AG20443 (cell line): ENCODE results near the gene CPSF7.
"Not testable (repeated sequence)": the region's sequence is repeated elsewhere in the genome, so short reads cannot be mapped to it uniquely, and the experiment has no call there.

Experiments
- DNase-seq: peaks from one replicate; pipeline ENCODE4 v3.0.0; 2012; ENCODE audit warnings: low spot score, mixed read lengths

Gene CPSF7

DNA sequence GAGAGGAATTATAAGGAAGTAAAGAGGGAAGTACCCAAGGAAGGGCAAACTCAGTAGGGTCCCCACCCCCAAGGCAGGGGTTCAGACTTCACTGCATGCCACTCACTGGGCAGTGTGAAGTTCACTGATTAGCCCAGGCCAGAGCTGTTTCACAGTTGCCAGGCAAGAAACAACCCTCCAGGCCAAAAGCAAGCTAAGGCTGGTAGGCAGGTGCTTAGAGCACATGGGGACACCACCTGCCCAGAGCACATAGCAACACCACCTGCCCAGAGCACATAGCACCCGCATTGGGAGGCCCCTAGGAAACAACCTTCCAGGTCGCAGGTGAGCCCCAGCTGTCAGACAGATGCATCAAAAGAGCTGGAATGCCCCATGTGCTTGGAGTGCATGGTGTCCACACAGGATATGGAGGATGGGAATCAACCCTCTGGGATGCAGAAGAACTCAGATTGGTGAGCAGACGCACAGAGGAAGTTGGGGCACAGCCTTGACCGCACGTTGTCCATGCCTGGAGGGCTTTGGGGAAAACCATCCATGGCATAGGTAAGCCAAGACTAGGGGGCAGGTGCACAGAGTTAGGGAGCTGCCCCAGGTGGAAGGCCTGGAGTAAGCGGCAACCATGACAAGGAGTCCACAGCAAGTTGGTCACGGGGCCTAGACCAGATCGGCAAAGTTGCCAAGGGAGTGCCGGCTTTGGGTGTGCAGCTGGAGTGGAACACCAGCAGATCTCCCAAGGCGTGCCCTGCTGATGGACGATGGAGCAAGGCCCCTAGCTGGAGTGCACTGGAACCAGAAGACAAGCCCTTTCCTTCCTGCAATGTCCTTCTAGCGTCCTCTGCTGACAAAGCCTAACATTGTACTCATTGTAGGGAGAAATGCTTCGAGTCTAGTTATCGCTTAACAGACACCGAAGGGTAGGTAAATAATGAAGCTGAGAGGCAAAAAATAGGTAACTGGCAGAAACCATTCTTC lies 45.2 kb downstream of the CPSF7 start:
- DNase-seq = peak; percentile 24

DNA sequence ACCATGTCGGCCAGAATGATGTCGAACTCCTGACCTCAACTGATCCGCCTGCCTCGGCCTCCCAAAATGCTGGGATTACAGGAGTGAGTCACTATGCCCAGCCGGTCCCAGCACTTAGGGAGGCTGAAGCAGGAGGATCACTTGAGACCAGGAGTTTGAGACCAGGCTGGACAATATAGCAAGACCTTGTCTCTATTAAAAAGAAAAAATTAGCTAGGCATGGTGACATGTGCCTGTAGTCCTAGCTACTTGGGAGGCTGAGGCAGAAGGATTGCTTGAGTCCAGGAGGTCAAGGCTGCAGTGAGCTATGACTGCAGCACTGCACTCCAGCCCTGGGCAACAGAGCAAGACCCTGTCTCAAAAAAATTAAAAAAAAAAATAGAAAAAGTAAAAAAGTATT lies 45.9 kb downstream of the CPSF7 start:
- DNase-seq = not testable (repeated sequence)

DNA sequence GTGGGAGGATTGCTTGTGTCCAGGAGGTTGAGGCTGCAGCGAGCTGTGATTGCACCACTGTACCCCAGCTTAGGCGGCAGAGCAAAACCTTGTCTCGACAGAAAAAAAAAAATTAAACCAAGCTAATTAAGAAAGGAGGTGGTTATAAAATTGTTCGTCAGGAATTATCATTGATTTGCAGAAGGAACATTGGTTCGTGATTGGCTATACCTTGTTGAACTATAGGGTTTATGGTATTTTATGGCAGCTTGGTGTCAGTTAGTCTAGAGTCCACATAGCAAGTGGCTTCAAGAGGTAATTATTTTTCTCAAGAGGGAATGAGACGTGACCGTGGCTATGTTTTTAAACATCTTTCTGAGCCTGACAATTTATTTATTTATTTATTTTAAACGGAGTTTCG lies 48.9 kb downstream of the CPSF7 start:
- DNase-seq = no peak

DNA sequence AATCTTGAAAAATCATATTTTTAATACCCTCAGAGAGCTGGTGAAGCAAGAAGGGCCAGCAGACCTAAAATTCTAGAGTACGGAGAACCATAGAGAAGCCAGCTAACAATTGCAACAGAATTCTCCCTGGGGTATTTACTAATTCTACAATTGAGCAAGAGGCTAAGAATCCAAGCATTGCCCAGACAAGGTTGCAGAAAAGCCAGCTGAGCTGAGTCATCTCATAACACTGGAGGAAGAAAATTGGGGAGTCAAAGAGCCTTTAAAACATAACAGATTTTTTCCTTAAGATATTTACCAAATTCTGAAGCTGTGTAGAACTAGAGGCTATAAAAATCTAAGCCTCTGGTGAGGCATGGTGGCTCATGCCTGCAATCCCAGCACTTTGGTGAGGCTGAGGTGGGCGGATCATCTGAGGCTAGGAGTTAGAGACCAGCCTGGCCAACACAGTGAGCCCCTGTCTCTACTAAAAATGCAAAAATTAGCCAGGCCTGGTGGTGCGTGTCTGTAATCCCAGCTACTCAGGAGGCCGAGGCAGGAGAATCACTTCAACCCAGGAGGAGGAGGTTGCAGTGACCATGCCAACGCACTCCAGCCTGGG lies 51.0 kb downstream of the CPSF7 start:
- DNase-seq = peak; percentile 91

DNA sequence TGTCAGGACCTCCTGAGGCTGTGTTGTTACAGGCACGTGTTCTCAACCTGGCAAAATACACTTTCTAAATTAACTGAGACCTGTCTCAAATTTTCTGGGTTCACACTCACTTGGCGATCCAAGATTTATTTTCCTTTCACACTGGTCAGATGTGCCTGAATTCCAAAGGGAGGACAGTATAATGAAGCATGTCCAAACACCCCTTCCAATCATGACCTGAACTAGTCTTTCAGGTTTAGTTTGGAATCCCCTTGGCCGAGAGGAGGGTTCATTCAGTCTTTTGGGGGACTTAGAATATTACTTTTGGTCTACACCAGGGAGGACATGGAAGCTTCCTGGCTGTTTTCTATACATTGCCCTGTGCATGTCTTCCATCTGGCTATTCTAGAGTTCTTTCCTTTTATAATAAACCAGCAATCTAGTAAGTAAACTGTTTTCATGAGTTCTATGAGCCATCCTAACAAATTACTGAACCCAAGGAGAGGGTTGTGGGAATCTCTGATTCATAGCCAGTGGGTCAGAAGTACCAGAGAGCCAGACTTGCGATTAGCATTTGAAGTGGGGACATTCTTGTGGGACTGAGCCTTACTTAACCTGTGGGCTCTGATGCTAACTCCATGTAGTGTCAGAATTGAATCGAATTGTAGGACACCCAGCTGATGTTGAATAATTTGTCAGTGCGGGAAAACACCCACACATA lies 52.2 kb downstream of the CPSF7 start:
- peak; percentile 38 for DNase-seq

DNA sequence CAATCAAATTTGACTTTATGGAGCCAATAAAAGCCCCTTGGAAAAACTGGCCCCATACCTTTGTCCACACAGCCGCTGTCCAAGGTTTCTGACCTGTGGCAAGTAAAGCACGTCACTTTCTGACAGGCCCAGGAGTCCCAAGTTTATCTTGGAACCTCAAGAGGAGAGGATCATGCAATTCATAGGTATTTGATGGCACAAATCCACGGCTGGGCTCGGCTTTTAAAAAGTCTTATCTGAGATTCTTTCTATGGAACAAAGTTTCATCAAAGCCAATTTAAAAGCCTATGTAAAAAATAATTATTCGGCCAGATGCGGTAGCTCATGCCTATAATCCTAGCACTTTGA lies 54.0 kb downstream of the CPSF7 start:
- no peak for DNase-seq

GRCh38 chr11:61372659-61373420 lies 56.9 kb downstream of the CPSF7 start:
- no peak for DNase-seq

DNA sequence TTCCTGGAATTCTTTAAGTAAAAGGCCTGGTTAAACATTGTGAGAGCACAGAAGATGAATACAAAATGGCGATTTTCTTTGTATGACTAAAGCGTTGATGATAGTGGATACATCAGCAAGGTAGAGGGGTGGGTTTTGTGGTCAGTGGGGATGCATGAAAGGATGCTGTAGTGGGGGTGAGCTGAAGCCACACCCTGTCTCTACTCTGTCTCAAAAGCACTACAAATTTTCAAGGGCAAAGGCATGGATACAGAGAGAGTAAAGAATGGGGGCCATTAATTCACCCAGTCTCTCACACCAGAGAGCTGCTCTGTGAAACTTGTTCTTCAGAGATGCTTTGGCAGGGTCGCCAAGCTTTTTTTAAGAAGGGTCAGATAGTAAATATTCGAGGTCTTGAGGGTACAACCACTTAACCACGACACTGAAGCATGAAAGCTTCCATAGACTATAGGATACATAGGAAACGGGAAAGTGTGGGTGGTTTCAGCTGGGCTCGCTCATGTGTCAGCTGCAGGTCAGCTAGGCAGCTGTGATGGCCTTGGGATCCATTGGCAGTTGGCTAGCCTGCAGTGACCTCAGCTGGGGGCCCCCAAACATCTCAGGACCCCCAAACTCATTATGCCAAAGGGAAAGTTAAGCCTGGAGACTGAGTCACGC lies 59.3 kb downstream of the CPSF7 start:
- DNase-seq = no peak

GRCh38 chr11:61369372-61370348 lies 60.1 kb downstream of the CPSF7 start:
- DNase-seq = peak; percentile 76

- DNase-seq = peak; percentile 1
These were observed 61.1 kb downstream of the CPSF7 start for GRCh38 chr11:61368646-61369045.

DNA sequence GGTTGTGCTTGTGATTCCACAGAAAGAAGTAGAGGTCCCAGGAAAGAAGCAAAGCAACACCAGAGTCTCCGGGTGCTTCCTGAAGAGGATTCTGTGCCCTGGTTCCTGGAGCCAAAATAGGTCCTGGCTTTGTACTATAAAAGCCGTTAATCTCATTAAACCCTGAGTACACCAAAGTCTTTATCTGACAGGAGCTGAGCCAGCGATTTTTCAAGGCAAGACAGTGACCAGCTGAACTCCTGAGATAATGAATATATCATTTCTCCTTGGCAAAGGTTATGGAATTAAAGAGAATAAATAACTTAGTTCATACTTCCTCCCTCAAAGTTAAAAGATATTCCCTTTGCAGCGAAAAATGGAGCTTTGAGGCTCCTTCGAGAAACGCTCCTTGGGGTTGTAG lies 62.4 kb downstream of the CPSF7 start:
- DNase-seq = no peak

- DNase-seq = no peak
These were observed 65.6 kb downstream of the CPSF7 start for GRCh38 chr11:61364012-61364675.

- peak; percentile 64 for DNase-seq
These were observed 67.3 kb downstream of the CPSF7 start for GRCh38 chr11:61362542-61362875.

DNA sequence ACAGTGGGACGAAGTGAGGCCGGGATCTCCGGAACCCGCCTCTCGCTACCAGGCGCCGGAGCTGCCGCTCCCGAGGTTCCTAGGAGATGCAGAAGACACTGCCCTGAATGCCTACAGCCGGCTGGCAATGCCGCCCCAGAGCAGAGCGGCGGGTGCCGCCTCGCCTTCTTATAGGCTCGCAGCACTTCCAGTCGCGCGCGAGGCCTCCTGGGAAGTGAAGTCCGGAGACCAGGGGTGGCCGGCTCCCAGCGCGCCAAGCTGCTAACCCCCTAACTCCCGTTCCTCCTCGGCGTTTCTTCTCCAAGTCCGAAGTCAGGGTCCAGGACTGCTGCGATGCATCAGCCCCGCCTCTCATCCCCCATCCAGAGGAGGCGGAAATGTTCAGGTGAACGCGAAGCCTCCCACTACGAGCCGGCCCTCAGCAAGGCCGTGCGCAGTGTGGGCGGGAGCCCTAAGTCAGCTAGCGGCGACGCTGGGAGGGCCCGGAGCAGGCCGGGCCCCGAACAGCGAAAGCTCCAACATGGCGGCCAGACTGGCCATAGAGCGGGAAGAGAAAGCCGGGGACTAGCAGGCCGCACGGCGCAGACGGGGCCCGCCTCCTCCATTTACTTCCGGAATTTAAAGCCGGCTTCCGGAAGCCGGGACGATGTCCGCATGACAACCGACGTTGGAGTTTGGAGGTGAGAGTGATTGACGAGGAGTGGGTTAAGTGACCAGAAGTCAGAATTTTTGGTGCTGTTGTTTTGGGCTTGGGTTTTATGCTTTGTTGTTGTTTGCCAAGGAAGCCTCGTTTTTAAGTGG lies 67.8 kb downstream of the CPSF7 start, which contains the start of the genes CYB561A3 and TMEM138:
Gene CYB561A3 (minus strand): TSS at position 142 of the 801 bp plus-strand sequence. CDS start 5,169 bp downstream, outside the sequence.
Gene TMEM138 (plus strand): TSS at position 634 of the 801 bp plus-strand sequence. CDS start 2,017 bp downstream, outside the sequence.
- DNase-seq = peak; percentile 96

- no peak for DNase-seq
These were observed 68.5 kb downstream of the CPSF7 start for GRCh38 chr11:61361237-61361740.

GRCh38 chr11:61359516-61359915 lies 70.3 kb downstream of the CPSF7 start:
- no peak for DNase-seq

DNA sequence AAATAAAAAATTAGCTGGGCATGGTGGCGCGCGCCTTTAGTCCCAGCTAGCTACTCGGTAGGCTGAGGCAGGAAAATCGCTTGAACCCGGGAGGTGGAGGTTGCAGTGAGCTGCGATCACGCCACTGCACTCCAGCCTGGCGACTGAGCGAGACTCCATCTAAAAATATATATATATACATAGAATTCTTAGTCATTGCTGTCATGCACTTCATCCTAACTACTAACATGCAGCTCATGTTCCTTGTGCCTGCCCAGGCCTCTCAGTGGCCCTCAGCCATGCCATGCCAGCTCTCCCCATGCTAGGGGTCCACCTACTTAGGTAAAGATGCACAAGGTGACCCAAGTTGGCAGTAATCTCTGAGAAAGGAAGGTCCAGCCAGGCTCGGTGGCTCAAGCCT lies 71.2 kb downstream of the CPSF7 start:
- no peak for DNase-seq

DNA sequence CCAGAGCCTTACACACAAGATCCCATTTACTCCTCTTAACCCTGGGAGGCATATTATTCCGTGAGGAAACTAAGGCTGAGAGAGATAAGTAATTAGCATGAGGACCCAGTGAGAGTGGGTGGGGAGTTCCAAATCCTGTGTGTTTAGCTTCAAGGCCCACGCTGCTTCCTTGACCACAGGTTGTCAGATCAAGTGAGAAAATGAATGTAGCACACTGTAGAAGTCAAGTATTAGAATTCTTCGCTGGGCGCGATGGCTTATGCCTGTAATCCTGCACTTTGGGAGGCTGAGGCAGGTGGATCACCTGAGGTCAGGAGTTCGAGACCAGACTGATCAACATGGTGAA lies 71.9 kb downstream of the CPSF7 start:
- no peak for DNase-seq
